Activated effector memory CD4-positive, alpha-beta T cell treated with Interleukin-2 at 50 U/mL for 16 hours (primary cell): ENCODE data around the gene LPAR1.

ENCODE experiments used
- DNase-seq: peaks from one replicate; pipeline ENCODE4 v3.0.0-alpha.2; 2020

LPAR1 gene

DNA sequence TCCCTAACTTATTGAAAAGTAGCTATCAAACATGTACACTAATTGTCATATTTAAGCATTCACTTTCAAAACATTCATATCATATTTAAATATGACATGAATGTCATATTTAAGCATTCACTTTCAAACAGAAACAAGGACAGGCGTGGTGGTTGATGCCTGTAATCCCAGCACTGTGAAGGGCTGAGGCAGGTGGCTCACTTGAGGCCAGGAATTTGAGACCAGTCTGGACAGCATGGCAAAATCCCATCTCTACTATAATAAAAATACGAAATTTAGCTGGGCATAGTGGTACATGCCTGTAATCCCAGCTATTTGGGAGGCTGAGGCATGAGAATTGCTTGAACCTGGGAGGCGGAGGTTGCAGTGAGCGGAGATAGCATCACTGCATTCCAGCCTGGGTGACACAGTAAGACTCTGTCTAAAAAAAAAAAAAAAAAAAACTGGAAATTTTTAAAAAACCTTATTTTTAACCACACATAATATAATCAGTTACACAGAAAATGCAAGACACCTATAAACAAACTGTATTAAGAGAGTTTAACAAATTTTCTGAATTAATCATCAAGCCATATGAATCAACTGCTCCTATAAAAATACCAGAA, 88.1 kb downstream of the LPAR1 start:
- DNase-seq, result no peak

DNA sequence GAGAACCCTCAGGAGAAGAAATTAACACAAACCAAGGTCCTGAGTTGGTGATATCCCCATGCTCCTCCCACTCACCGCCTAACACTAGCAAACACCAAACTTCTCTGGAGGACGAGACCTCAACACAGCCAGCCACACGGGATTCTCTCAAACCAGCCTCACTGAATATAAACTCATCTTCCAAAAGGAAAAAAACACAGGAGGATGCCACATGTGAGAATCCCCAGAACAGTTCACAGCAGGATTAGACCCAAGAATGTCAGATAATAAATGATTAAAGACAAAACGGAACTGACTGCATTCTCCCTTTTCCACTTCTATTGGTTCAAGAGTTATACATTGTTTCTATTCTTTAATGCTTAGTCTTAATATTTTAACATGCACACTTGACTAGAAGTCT, 89.2 kb downstream of the LPAR1 start:
- no peak for DNase-seq

DNA sequence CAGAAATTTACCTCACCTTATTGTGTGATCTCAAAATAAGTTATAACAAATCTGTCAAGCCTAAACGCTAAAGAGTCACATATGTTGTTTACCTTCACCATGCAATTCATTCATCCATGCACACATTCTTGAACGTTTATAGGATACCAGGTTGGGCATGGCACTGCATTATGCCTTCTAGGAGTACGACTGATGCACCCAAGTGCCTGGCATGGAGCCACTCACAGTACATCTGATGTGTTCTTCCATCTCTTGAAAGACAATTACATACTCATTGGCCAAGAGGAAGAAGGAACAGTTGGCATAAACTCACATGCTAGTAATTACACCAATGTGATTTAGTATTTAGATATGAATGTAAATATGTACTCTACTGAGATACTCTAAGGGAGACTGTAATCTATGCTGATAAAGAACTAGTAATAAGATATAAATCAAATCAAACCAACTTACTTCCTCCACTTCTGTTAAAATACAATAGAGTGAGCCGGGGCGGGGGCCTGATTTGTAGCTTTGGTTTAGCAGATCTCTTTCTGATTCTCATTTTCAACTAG, 90.7 kb downstream of the LPAR1 start:
- no peak for DNase-seq

DNA sequence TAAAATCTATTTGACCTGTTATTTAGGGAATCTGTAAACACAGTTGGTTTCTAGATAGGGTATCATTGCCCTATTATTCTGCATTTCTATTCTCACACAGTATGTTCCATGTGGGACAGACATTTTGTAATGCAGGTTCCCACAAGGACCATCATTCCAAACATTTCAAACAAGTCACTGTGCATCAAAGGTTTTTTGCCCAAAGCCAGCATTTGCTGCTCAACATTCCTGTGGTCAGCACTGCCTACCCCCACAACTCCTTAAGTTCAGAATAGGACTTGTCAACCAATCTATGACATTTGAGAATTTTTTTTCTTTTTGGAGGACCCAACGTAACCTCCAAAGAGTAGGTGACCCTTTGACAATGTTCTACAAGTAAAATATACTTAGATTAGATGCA, 95.7 kb downstream of the LPAR1 start:
- DNase-seq, result no peak

DNA sequence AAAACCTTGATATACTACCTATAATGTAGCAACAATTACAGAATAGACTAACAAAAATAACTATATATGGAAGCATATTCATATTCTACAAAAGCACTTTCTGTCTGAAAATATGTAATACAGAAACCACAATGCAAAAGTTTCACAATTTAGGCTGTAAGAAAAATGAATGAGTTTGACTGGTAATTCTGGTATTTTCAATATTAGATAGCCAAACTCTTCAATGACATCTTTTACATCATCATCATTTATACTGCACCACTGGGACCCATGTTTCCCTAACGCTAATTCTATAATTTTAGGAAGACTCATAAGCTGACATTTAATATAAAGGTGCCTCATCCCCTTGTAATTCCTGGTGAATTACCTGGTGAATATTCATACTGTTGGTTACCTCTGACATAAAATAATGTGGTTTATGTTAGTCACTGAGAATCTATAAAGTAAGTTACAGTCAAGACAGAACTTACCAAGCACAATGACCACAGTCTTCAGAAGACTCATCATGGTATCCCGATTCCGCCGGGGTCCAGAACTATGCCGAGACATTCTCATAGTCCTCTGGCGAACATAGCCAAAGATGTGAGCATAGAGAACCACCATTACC, 97.2 kb downstream of the LPAR1 start:
- DNase-seq, result no peak

DNA sequence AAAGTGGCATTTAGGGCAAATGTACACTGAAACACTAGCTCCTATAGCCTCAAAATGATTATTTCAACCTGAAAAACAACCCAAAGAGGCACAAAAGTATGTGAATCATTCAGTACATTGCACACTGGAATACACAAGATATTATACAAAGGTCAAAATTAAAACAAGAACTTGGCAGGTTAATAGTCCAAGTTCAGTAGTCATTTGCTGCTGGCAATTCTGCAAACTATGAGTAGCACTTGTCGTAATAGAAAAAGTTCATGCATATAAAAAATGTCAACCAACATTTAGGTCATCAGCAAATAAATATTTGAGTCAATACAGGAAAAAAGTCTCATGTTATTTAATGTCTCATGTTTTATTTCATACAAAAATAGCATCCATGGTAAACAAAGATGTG, 98.7 kb downstream of the LPAR1 start:
- DNase-seq, result no peak

DNA sequence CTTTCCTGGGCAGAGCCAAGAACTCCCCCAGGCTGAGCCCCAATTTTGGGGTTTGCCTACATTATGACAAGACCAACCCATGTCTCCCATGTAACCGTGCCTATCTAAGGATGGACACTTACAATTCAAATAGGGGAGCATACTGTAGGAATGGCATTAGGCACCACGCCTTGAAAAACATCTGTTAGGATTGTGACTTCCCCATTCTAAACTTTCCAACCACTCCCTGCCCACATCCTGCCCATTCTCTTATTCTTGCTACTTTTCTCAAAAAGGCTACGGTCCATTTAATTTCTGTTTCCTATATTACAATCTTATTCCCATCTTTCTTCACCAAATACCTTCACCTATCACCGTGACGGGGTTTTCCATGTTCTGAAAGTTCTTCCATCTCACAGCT, 99.2 kb downstream of the LPAR1 start:
- no peak for DNase-seq

DNA sequence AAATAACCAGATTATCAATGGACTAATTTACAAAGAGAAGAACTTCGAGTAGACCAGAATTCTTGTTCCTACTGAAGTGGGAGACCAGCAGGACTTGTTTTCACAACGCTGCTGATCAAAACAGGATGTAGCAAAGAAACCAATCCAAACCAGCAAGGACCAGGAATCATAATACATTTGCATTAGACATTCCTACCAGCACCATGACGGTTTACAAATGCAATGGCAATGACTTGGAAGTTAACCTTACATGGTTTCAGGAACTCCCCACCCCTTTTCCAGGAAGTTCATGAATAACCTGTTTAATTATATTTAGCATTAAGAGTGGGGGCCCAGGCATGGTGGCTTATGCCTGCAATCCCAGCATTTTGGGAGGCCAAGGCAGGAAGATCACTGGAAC, 100.0 kb downstream of the LPAR1 start:
- DNase-seq, result no peak

DNA sequence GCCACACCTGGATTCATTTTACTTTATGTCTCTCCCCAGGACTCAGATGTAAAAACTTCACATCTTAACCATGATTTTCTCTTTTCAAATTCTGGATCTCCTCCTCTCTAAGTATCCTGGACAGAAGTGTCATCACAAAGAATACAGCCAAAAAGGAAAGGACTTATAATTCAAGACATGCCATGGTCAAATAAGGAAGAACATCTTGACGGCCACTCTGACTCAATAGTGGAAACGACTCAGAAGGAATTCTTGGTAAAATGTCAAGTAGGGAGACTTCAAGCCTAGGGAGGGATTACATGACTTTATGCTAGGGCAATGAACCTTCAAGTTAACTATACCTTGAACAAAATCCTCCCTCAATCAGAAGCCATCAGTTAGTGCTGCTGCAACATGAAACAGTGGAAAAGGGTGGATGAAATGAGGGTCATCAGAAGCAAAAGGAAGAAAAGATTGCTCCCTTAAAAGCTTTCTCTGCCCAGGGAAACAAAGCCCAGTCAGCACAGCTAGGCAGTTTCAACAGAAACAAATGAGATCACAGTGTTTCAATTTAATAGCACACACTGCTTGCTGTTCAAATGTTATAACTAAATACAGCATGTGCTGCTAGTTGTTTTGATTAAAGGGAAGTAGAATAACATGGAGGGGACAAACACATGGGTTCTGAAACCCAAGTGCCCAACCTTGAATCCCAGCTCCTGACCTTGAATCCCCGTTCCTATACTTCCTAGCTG, 101.4 kb downstream of the LPAR1 start:
- no peak for DNase-seq

DNA sequence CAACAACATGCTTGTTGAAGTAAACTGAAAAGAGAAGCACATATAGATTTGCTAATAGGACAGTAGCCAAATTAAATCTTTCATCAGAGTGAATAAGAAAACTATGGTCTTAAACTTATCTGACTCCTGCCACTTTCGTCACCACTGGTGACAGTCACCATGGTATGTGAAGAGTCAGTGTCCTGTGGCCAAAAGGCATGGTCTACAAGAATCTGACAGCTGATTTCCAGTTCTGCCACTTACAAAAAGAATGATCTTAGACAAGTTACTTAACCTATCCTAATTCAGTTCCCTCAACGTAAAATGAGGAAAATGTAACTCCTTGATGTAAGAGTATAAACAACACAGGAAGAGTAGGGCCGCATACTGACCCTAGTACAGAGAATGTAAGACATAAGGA, 102.0 kb downstream of the LPAR1 start:
- no peak for DNase-seq

DNA sequence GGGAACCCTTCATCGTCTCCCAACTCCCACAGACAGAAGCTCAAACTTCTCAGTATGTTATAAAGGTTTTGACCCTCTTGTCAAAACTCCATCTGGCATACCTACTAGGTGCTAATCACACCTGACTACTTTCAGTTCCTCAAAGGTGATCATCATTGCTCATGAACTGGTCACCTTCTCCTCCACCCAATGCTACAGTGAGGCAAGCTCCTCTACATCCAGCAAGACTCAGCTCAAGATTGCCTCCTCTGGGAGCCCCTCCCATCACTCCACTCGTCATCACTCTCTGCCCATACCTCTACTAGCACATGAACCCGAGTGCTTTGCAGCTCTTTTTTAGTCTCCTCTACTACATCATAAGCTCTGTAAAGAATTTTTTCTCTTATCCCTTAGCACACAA, 102.4 kb downstream of the LPAR1 start:
- no peak for DNase-seq

DNA sequence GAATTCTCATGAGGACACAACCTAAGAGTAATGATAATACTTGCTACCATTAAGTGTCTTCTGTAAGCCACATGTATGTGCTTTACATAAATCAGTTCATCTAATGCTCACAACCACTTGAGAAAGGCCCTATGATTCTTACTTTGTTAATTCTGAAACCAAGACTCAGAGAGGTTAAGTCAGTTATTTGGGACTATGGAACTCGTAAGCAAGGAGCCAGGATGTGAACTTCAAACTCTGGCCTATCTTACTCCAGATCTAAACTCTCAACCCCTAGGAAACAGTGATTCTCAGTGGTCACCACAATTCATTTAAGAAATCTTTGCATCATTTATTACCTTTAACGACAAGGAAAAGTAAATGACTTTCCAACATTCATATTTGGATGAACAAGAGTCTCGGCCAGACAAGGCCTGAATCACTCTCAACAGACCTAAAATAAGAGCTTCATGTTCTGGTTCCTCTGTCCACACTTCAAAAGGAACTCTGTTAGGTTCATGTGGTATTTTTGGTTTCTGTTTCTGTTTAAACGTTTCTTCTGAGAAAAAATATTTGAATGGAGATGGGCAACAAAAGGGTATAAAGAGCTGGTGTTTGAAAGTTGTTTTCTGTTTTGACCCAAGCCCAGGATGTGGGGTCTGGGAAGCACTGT, 104.8 kb downstream of the LPAR1 start:
- DNase-seq, result no peak

DNA sequence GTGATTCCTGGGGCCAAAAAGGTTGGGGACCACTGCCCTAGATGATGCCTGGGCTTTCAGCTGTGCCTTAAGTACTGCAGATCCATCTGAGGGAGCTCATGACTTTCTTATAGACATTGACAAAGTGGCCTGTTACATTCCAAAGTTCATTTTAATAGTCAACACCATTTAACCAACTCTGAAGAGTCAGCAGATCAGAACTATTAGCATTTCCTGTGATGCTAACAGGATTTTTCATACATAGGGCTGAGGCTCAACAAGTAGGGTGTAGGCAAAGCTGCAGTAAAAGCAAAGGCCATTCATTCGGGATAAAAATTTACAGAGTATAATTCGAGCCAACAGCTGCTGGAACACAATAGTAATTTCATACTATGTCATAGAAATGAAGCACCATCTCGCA, 105.4 kb downstream of the LPAR1 start:
- DNase-seq, result no peak

DNA sequence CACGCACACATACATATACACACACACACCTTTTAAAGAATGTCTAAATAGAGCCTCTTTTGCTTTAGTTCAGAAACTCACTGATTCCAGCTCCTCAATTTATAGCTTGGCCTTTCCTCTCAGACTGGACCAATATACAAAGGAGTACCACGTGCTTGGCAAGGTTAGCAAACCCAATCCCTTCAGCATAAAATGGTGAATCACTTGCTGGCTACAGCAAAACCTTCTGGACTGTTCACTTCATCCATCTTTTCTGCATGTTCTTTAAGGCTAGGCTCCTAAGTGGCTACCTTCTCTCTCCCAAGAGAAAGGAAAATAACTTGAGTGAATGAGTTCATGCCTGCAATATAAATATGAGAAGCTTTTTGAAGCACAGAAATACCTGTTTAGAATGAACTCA, 109.7 kb downstream of the LPAR1 start:
- DNase-seq, result no peak

DNA sequence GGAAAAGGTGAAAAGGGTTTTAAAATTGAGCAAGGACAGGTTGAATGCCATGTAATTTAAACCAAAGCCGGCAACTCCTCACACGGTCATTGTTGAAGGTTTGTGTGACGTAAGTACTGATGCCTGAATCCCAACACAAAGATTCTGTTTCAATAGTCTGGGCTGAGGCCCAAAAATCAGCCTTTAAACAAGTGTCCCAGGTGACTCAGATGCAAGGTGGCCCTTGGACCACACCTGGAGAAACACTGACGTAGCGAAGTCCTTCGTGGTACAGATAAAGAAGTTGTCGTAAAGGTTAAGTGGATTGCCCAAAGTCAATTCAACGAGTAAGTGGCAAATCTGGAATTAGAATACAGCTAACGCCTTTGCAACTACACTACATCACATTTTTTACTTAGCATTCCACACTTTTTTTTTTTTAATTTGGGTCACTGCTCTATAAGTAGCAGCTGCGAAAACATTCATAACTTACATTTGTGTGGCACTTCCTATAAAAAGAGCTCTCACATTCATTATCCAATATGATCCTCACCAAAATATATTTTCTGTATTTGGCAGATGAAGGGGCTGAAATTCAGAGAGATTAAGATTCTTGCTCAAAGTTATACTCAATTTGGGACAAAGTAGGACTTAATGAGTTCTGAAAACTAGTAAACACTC, 111.3 kb downstream of the LPAR1 start:
- DNase-seq, result no peak

DNA sequence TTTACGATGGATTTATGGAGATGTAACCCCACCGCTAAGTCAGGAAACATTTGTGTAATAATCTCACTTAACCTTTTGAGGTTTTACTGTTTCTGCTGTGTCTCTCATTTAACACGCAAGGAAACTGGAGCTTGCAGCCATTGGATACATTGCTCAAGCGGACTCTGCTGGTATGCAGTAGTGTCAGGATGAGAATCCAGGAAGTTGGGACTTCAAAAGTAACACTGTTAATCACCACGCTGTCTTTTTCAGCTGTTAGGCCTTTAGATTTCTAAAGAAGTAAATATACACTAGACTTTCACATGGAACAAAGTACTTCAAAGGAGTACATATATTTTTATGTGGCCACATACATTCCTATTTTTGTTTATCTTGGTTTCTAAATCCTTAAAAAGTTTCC, 114.7 kb downstream of the LPAR1 start:
- DNase-seq, result no peak

DNA sequence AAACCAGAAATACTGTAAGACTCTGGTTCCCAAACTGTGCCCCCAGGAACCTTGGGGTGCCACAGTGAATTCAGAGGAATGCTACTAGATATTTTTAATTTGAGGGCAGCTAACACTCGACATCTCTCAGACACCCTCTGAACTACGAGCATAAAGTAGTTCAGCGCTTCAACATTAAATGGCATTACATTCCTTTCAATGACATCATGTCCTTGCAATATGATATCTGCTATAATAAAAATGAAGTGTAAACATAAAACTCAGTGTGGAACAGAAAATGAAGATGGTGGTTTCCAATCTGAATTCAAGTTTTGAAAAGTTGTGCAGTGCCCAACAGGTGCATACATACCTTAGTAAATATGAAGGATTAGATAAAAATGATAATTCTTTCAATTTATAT, 116.1 kb downstream of the LPAR1 start:
- no peak for DNase-seq

DNA sequence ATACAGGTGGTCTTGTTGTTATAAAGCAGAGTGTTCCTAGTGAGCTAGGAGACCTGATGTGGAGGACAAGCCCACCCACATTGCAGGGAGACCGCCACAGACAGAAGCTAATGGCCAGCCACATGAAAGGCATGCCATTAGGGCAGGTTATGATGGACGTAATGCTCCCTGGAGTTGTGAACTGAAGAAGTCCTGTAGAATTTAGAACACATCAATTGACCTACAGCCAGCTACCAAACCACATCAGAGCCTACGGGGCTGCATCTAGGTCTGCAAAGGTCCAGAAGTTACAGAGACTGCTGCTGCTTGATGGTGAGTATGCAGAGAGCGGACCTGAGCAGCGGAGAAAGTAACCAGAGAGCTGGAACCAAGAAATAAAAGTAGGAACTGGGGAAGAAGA, 116.6 kb downstream of the LPAR1 start:
- DNase-seq, result no peak

DNA sequence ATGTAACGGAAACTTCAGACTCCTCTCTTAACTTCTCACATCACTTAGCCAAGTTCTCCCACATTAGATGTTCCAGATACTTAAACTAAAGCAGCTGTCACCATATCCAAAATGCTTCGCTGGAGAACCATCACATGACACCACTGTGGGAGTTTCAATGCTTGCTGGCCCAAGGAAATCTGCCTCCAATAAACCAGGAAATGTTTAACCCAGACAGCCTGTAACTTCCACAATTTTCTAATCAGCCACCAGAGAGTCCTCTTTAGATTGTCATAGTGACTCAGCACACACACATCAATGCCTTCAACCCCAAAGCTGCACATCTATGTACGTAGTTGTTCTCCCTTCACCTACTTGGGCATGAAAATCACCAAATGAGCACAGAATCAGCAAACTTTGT, 118.7 kb downstream of the LPAR1 start:
- DNase-seq, result no peak

DNA sequence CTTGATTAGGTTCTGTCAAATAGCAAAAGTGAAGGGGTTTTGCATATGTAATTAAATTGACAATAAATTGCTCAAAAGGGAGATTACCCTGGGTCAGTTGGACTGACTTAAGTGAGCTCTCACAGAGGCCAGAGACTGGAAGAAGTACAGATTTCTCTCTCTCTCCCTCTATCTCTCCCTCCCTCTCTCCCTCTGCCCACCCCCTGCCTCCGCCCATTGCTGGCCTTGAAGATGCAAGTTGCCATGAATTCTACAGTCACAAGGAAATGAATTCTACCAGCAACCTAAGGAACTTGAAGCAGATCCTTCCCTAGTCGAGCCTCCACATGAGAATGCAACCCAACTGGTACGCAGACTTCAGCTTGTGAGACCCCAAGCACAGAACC, 119.2 kb downstream of the LPAR1 start:
- no peak for DNase-seq

DNA sequence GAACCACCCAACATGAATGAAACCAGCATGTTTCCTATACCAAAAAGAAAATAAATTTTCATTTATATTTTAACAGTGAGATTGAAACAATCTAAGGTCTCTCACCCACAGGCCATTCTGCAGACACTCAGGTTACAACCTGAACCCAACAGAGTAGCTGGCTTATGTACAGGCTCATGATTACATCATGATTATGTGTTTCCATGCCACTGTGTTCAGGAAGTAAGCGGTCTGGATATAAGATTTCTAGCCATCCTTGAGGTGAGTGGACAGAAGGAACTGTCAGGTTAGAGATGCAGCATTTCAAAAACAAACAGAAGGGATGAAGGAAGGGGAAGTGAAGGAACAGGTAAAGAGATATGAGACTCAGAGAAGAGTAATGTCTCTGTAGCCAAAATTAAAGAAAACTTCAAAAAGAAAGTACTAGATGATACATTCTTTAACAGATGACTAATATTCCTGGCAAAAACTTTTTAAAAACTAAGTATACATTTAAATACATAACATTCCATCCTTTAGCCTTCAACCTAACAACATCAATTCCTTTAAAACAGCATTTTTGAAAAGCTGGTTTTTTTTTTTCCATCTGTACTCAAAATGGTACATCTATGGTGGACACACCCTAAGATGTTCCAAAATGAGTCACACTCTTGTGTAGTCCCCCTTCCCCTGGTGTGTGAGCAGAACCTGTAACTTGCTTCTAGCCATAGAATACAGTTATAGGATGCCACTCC, 119.8 kb downstream of the LPAR1 start:
- no peak for DNase-seq

DNA sequence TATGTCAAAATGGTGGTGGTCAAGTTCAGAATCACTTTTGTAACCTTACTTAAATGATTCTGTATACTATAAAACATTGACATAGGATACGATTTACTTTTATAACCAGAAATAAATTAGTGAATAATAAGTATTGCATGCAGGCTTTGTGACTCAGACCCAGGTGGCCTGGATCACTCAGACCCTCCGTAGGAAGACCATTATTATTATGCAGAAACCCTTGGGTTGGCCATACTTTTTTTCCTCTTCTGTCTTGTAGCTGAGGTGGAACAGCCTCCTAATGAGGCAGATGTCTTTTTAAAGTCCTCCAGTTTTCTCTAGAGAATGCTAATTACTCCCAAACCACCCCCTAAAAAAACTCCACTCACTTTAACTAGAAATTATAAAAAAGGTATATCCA, 121.9 kb downstream of the LPAR1 start:
- DNase-seq, result no peak
